DLD1 (cell line): Measurements from ENCODE around the gene E4F1.

Experiments
- in situ Hi-C: cut with HindIII; loops from 2 replicates; pipeline ENCODE4 v1.10.0; 2017; ENCODE audit warnings: low sequenced_read_pairs

The E4F1 gene, protein sequence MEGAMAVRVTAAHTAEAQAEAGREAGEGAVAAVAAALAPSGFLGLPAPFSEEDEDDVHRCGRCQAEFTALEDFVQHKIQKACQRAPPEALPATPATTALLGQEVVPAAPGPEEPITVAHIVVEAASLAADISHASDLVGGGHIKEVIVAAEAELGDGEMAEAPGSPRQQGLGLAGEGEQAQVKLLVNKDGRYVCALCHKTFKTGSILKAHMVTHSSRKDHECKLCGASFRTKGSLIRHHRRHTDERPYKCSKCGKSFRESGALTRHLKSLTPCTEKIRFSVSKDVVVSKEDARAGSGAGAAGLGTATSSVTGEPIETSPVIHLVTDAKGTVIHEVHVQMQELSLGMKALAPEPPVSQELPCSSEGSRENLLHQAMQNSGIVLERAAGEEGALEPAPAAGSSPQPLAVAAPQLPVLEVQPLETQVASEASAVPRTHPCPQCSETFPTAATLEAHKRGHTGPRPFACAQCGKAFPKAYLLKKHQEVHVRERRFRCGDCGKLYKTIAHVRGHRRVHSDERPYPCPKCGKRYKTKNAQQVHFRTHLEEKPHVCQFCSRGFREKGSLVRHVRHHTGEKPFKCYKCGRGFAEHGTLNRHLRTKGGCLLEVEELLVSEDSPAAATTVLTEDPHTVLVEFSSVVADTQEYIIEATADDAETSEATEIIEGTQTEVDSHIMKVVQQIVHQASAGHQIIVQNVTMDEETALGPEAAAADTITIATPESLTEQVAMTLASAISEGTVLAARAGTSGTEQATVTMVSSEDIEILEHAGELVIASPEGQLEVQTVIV

GRCh38 chr16:2223221-2223941, at the start of gene E4F1:
E4F1 (plus strand) TSS chr16:2223591; CDS start chr16:2223614, 23 bp downstream.
- in situ Hi-C loops, result no loop called here

- in situ Hi-C loops, result no loop called here
Measured at GRCh38 chr16:2173916-2174315, 49.5 kb upstream of the E4F1 start.

DNA sequence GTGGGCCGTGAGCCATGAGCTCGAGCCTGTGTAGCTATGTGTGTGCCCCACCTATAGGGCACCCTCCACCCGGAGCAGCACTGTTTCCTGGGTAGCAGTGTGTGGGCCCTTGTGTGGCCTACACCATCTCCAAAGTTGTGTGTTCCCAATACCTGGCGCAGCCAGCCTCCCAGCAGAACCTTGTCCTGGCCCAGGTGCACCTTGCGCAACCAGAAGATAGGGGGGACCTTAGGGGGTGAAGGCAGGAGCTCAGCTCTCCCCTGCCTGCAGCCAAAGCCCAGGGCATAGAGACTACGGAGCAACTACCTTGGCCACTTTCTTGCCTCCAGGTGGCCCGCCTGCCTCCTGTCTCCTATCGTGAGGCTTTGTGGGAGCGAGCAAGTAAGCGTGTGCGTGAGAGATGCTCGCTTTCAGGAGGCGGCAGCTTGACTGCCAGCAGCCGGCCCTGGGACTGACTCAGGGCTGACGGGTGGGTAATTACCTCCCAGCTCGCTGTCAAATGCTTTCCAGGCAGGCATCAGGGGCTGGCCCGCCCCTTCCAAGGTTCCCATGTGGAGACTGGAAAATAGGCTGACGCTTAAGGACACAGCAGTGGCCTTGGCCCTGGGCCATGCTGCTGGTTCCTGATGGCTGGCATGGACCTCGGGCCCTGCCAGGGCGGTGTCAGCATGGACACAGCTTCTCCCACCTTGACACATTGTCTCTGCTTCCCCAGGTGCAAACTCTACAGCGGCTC, 48.8 kb upstream of the E4F1 start:
- in situ Hi-C loops, result no loop called here

DNA sequence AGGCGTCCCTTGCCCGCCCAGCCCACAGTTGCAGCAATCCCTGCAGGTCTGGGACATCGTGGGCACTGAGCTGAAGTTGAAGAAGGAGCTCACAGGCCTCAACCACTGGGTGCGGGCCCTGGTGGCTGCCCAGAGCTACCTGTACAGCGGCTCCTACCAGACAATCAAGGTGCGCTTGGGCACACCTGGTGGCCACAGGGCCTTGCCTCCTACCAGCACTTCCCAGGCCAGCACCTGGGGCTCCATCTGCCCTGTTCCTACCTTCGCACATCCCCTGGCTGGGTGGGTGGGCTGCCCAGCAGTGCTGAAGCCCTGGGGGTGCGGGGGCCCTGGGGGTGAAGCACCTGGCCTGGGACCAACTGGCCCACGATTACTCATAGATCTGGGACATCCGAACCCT, 47.9 kb upstream of the E4F1 start:
- in situ Hi-C loops, result no loop called here

DNA sequence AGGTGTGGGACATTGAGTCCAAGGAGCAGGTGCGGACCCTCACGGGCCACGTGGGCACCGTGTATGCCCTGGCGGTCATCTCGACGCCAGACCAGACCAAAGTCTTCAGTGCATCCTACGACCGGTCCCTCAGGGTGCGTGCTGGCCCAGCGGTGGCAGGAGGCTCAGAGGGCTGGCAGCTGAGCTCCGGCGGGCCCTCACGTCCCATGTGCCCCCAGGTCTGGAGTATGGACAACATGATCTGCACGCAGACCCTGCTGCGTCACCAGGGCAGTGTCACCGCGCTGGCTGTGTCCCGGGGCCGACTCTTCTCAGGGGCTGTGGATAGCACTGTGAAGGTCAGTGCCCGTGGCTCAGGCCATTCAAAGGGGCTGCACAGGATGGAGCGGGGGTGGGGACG, 47.3 kb upstream of the E4F1 start:
- in situ Hi-C loops, result no loop called here

GRCh38 chr16:2177101-2177500, 46.3 kb upstream of the E4F1 start:
- in situ Hi-C loops, result no loop called here

- in situ Hi-C loops, result no loop called here
Measured at GRCh38 chr16:2177561-2177960, 45.8 kb upstream of the E4F1 start.

DNA sequence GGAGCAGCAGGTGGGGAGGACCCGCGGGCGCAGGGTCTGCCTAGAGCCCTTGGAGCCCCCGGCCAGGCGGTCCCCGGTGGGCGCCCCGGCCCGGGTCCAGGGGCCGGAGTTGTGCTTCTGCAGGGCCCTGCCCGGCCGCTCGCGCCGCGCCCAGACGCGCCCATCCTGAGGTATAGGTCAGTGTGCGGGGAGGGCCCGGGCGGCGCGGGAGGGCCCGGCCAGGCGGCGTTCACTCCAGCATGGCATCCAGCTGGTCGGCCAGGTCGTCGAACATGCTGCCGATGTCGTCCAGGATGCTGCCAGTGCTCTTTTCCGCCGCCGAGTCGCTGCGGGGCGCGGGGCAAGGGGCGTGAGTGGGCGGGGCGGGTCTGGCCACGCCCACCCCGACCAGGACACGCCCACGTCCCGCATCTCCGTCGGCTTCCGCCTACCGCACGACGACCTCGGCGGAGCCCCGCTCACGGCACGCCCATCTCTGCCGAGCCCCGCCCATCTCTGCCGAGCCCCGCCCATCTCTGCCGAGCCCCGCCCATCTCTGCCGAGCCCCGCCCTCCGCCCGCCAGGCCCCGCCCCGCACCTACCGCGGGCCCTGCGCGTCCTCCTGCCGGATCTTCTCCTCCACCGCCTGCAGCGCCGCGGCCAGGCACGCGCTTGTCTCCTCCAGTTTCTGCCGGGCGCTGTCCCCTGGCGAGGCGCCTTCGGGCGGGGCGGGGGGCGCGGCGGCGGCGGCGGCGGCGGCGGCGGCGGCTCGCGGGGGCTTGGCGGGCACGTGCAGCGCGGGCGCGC, 44.9 kb upstream of the E4F1 start:
- in situ Hi-C loops, result no loop called here

- in situ Hi-C loops, result no loop called here
Measured at GRCh38 chr16:2179107-2179501, 44.3 kb upstream of the E4F1 start.

GRCh38 chr16:2179576-2179975, 43.8 kb upstream of the E4F1 start:
- in situ Hi-C loops, result no loop called here

GRCh38 chr16:2180461-2180860, 42.9 kb upstream of the E4F1 start:
- in situ Hi-C loops, result no loop called here

- in situ Hi-C loops, result no loop called here
Measured at GRCh38 chr16:2180962-2181923, 42.1 kb upstream of the E4F1 start.

DNA sequence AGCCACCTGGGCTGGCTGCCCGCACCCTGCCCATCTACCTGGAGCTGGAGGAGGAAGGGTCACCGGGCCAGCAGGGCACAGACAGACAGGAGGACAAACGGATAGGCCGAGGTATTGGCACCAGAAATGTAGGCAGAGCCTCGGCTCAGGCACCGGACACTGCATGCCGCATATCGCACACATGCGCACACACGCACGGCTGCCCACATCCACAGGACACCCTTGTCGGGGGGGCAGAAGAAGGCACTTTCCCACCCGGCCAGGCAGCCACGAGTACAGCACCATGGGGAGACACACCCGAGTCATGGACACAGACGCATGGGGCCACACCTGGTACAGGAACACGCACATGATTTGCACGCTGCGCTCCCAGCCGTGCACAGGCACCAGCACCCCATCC, 41.4 kb upstream of the E4F1 start:
- in situ Hi-C loops, result no loop called here

DNA sequence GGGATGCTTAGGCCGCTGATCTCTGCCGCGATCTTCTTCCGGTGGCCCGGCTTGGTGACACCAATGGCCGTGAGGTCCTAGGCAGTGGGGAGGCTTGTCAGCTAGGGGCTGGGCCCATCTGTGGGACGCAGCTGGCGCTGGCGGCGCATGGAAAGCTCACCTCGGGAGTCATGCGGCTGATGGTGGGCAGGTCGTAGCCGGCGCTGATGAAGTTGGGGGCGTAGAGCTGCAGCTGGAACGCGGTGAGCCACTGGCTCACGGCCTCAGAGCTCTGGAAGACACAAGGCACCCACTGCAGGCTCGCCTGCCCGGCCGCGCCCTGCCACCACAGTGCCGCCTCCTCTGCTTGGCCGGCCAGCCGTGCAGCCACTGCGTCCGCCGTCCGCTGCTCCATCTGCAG, 39.7 kb upstream of the E4F1 start:
- in situ Hi-C loops, result no loop called here

- in situ Hi-C loops, result no loop called here
Measured at GRCh38 chr16:2184346-2184745, 39.0 kb upstream of the E4F1 start.

DNA sequence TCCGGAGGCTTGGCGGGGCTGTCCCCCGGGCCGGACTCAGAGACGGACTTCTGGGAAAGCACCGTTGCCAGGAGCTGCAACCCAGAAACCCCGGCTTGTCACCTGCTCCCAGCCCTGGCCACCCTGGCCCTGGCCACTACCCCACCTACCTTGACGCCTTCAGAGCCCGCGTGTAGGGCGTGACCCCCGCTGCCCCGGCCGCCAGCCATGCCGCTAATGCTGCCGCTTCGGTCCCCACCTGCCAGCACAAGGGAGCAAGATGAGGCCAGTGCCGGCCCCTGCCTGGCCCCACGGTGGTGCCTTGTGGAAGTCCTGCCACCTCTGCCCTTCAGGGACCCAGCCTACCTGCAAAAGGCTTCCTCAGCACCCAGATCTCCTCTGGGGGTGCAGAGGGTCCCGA, 38.4 kb upstream of the E4F1 start:
- in situ Hi-C loops, result no loop called here

DNA sequence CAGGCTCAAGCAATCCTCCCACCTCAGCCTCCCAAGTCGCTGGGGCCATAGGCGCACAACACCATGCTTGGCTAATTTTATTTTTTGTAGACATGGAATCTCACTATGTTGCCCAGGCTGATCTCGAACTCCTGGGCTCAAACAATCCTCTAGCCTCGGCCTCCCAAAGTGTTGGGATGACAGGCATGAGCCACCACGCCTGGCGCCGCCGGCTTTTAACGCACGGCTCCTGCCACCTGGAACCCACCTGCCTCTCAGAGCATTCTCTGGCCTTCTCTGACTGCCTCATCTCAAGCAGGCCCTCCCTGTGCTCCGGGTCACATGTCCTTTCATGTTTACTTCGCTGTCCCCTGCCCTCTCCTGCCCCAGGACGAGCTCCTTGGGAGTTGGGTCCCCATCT, 37.3 kb upstream of the E4F1 start:
- in situ Hi-C loops, result no loop called here

DNA sequence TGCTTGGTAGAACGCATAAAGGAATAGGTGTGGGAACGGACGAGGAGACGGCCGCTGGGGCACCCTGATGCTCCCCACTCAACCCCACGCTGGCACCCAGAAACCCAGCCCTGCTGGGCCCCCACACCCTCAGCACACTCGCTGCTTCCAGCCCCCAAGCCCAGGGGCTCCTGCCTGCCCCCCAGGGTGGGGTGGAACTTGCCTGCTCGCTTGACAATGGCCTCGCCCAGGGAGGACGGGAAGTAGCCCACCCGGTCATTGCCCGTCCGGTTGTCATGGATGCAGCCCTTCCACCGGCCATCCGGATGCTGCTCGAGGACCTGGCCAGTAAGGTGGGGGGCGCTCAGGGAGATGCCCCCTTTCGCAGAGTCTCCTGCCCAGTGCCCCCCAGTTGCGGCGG, 36.9 kb upstream of the E4F1 start:
- in situ Hi-C loops, result no loop called here

GRCh38 chr16:2187212-2187611, 36.2 kb upstream of the E4F1 start:
- in situ Hi-C loops, result no loop called here
